Smooth muscle cell (in vitro differentiated cells): ENCODE results near the gene IQCH. TPM values are rescaled to one million over a fixed set of nuclear protein-coding genes. Genes with fewer than 3 reads are reported as not detected.
"Not testable (repeated sequence)": the region's sequence is repeated elsewhere in the genome, so short reads cannot be mapped to it uniquely, and the experiment has no call there.

Experiments used
- DNase-seq: peaks from one replicate; lab custom pipeline; 2025; ENCODE audit not compliant: unreplicated experiment; lab: John Stamatoyannopoulos, UW
- H2AFZ ChIP-seq: fragments of 200-600 bp; sonication (generic); 2 replicates; pipeline ENCODE4 v1.6.0; 2016; ENCODE audit warnings: antibody characterized with exemption, low read depth, mild to moderate bottlenecking
- H3F3A ChIP-seq: fragments of 200-600 bp; sonication (generic); 2 replicates; pipeline ENCODE4 v1.6.0; 2017; ENCODE audit warnings: antibody characterized with exemption, low read depth
- H3K27ac ChIP-seq: fragments of 200-600 bp; sonication (generic); 2 replicates; pipeline ENCODE4 v1.5.1; 2016; ENCODE audit warnings: low read depth, mild to moderate bottlenecking
- H3K27me3 ChIP-seq: fragments of 200-600 bp; sonication (generic); 2 replicates; pipeline ENCODE4 v1.6.1; 2016; ENCODE audit warnings: low read depth, mild to moderate bottlenecking
- H3K36me3 ChIP-seq: fragments of 200-600 bp; sonication (generic); 2 replicates; pipeline ENCODE4 v1.5.1; 2016; ENCODE audit warnings: low read depth
- H3K4me1 ChIP-seq: fragments of 200-600 bp; sonication (generic); 2 replicates; pipeline ENCODE4 v1.5.1; 2016; ENCODE audit warnings: low read depth
- H3K4me2 ChIP-seq: fragments of 200-600 bp; sonication (generic); 2 replicates; pipeline ENCODE4 v1.6.0; 2016; ENCODE audit warnings: mild to moderate bottlenecking
- H3K4me3 ChIP-seq: fragments of 200-600 bp; sonication (generic); 2 replicates; pipeline ENCODE4 v1.5.1; 2016; ENCODE audit warnings: mild to moderate bottlenecking
- H3K79me2 ChIP-seq: fragments of 200-600 bp; sonication (generic); 2 replicates; pipeline ENCODE4 v1.6.0; 2016; ENCODE audit warnings: low read depth, mild to moderate bottlenecking
- H3K9ac ChIP-seq: fragments of 200-600 bp; sonication (generic); 2 replicates; pipeline ENCODE4 v1.6.0; 2016; ENCODE audit warnings: low read depth
- H3K9me3 ChIP-seq: fragments of 200-600 bp; sonication (generic); replicated peaks from 2 replicates; pipeline ENCODE4 v1.5.1; 2016; ENCODE audit warnings: low read depth
- H4K20me1 ChIP-seq: fragments of 200-600 bp; sonication (generic); 2 replicates; pipeline ENCODE4 v1.6.0; 2016; ENCODE audit warnings: low read depth
- WGBS: methylation state at CpG from one replicate; pipeline ENCODE4 v1.1.7; 2016; ENCODE audit warnings: low lambda C conversion rate; 5-methylcytosine and 5-hydroxymethylcytosine counted together
- polyA plus RNA-seq: library from polyadenylated mRNA; unstranded; fragments of >200 nt; fragmentation: Nextera tagmentation; extraction: Ambion mirVana; gene quantifications from 2 replicates; pipeline ENCODE4 v1.2.1, GENCODE V29; 2016
- total RNA-seq: library from RNA; depleted of rRNA; stranded (reverse); fragments of >200 nt; gene quantifications from 2 replicates; pipeline ENCODE4 v1.2.3, GENCODE V29; 2014
- TF ChIP-seq, protein P1 (sequence below): fragments of 200-600 bp; sonication (generic); IDR thresholded peaks from 2 replicates; pipeline ENCODE4 v1.5.1; 2017; ENCODE audit warnings: borderline replicate concordance, mild to moderate bottlenecking, antibody characterized with exemption; ENCODE audit not compliant: insufficient read depth, poor library complexity, severe bottlenecking

The IQCH gene
- total and polyA plus RNA-seq, 2 experiments from 2014 or later: 0.86 to 2.9 TPM

DNA sequence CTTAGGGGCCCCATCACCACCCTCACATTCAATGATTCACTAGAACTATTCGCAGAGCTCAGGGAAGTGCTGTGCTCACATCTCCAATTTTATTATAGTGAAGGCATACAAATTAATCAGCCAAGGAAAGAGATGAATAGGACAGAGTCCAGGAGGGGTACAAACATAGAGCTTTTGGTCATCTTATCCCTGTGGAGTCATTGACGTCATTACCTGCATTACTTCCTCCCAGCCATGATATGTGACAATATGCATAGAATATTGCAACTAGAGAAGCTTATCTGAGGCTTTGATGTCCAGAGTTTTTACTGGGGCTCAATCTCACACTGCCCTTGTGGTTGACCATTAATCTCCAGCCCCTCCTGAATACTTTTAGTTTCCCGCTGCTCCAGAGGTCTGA lies 1.5 kb downstream of the IQCH start:
- 79% methylated on average over 3 of the region's 3 CpGs for WGBS
- TF ChIP-seq, protein P1, sequence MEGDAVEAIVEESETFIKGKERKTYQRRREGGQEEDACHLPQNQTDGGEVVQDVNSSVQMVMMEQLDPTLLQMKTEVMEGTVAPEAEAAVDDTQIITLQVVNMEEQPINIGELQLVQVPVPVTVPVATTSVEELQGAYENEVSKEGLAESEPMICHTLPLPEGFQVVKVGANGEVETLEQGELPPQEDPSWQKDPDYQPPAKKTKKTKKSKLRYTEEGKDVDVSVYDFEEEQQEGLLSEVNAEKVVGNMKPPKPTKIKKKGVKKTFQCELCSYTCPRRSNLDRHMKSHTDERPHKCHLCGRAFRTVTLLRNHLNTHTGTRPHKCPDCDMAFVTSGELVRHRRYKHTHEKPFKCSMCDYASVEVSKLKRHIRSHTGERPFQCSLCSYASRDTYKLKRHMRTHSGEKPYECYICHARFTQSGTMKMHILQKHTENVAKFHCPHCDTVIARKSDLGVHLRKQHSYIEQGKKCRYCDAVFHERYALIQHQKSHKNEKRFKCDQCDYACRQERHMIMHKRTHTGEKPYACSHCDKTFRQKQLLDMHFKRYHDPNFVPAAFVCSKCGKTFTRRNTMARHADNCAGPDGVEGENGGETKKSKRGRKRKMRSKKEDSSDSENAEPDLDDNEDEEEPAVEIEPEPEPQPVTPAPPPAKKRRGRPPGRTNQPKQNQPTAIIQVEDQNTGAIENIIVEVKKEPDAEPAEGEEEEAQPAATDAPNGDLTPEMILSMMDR: no peak
- H3K4me3 ChIP-seq: no peak overlapping the region
- DNase-seq: no peak
- H3K27me3 ChIP-seq: no peaks in the 10 kb centered on the region
- H3K4me1 ChIP-seq: peaks cover 7% of the 10 kb centered on the region
- no peak overlapping the region for H3K27ac ChIP-seq
- no peaks in the 10 kb centered on the region for H3K9me3 ChIP-seq
- peaks cover 29% of the 10 kb centered on the region for H3K79me2 ChIP-seq
- H3F3A ChIP-seq: no peaks in the 10 kb centered on the region
- no peaks in the 10 kb centered on the region for H3K36me3 ChIP-seq
- no peak overlapping the region for H3K4me2 ChIP-seq
- no peak overlapping the region for H2AFZ ChIP-seq
- H3K9ac ChIP-seq: no peak overlapping the region
- peaks cover 14% of the 10 kb centered on the region for H4K20me1 ChIP-seq

DNA sequence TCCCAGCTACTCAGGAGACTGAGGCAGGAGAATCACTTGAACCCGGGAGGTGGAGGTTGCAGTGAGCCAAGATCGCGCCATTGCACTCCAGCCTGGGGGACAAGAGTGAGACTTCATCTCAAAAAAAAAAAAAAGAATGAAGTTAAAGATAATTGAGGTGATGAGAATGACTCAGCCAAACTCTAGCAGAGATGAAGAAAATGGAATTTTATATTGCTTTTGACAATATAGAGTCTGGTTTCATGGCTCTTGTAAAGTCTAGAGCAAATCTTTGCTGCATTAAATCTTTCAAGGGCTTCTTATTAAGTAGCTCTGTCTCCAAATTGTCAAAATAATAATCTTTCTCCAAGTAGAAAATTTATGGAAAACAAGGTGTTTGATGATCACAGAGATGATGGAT lies 3.8 kb downstream of the IQCH start:
- H3K9me3 ChIP-seq, H3K27ac ChIP-seq, H3F3A ChIP-seq, H3K4me2 ChIP-seq, H4K20me1 ChIP-seq, H3K79me2 ChIP-seq, H3K4me3 ChIP-seq, H3K27me3 ChIP-seq, H3K9ac ChIP-seq, DNase-seq, H3K36me3 ChIP-seq, H3K4me1 ChIP-seq, H2AFZ ChIP-seq: not testable (repeated sequence)
- 97% methylated on average over 3 of the region's 3 CpGs for WGBS

DNA sequence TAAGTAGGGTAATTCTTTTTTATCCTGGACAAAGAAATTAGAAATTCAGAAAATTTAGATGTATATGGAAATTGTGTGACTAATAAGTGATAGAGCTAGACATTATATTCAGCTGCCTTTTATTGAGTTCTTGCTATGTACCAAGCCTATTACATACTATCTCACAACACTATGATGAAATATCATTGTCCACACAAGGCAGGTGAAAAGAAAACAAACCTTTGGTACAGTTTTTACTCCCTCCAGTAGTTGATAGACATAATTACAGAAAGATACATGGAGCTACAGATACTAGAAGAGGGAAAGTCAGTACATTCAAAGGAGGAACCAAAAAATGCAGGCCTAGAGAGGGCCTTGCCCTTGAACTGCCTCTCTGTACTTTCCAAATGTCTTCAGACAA lies 4.8 kb downstream of the IQCH start:
- Histone ChIP-seq H3K27ac (no peak overlapping the region), H3K4me3 (no peak overlapping the region), H3K9me3 (no peaks in the 10 kb centered on the region), H3K4me1 (no peaks in the 10 kb centered on the region), H3K9ac (no peak overlapping the region), H3K36me3 (no peaks in the 10 kb centered on the region), H3K4me2 (no peak overlapping the region), H3F3A (no peaks in the 10 kb centered on the region), H3K79me2 (no peaks in the 10 kb centered on the region), H3K27me3 (no peaks in the 10 kb centered on the region), H2AFZ (no peak overlapping the region), H4K20me1 (no peaks in the 10 kb centered on the region)
- DNase-seq: no peak
- TF ChIP-seq, protein P1: no peak

DNA sequence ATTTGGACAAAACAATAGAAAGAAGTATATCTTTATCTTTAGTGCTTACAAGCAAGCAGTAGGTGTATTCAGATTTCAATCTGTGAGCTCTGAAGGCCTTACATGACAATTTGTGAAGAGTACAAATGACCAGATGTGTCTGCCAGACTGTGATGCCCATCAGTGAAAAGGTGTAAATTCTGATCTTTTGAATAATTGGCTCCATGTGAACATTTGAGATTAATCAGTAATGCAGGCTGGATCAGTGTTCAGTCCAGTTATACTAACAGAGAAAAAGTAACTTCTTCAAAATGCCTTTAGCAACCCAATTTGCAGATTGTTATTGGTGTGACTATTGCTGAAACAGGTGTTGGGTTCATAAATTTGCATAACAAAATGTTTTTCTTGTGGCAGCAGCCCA lies 5.2 kb downstream of the IQCH start:
- Histone ChIP-seq H3K36me3 (no peaks in the 10 kb centered on the region), H2AFZ (no peak overlapping the region), H4K20me1 (no peaks in the 10 kb centered on the region), H3K27ac (no peak overlapping the region), H3K27me3 (no peaks in the 10 kb centered on the region), H3K4me3 (no peak overlapping the region), H3K79me2 (no peaks in the 10 kb centered on the region), H3K9me3 (no peaks in the 10 kb centered on the region), H3K4me2 (no peak overlapping the region), H3K9ac (no peak overlapping the region), H3K4me1 (no peaks in the 10 kb centered on the region), H3F3A (no peaks in the 10 kb centered on the region)
- TF ChIP-seq, protein P1: no peak
- no peak for DNase-seq
